ENCODE data around the gene PRPF19.
"Not testable (repeated sequence)": the region's sequence is repeated elsewhere in the genome, so short reads cannot be mapped to it uniquely, and the experiment has no call there.

The PRPF19 gene

DNA sequence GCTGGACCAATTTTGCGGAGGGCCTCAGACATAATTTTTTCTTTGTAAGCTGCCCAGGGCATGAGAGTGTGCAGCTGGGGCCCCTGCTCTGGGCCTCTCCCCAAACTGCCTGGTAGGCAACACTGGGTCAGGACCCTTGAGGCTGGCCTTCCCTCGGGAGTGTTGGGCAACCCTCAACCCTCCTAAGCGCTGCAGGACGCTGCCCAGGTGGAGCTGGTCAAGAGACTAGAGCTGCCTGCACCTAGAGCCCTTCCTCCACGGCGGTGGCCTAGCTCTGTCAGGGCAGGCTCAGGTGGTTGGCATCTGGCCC lies 17.4 kb upstream of the PRPF19 start:
- DNase-seq (ENCODE audit: low read depth, low spot score): no peak

DNA sequence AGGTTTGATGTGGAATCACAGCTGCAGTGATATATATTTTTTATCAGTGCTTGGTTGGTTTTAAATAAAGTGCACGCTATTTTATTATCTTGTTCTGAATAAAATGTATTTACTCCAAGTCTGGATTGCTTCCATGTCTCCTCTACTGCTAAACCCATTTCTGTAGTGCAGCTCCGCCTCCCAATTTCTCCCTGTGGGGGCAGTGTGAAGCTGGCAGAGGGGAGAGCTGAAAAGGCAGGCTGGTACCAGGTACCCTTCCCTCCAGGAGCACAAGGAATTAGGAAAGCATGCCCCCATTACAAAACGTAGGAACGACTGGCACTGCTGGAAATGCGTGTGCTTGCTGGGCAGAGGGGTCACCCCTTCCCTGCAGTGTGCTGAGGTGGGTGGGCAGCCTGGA lies 16.9 kb upstream of the PRPF19 start:
- DNase-seq (ENCODE audit: low read depth, low spot score): no peak

DNA sequence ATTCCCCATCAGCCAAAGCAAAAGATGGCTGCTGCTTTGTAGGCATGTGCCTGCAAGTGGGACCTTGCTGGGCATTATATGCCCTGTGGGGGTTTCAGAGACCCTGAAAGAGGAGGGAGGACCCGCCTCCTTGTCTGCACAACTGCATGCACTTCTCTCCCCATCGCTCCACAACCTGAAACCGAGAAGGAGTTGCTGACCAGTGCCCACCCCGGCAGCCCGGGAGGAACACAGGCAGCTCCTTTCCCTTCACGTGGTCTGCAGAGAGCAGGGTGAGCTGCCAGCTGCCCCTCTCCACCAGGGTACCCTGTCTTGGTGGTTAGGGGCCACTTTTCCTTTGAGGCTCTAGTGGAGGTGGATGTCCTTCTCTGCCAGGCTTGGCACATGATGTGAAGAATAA lies 16.5 kb upstream of the PRPF19 start:
- DNase-seq (ENCODE audit: low read depth, low spot score): no peak

DNA sequence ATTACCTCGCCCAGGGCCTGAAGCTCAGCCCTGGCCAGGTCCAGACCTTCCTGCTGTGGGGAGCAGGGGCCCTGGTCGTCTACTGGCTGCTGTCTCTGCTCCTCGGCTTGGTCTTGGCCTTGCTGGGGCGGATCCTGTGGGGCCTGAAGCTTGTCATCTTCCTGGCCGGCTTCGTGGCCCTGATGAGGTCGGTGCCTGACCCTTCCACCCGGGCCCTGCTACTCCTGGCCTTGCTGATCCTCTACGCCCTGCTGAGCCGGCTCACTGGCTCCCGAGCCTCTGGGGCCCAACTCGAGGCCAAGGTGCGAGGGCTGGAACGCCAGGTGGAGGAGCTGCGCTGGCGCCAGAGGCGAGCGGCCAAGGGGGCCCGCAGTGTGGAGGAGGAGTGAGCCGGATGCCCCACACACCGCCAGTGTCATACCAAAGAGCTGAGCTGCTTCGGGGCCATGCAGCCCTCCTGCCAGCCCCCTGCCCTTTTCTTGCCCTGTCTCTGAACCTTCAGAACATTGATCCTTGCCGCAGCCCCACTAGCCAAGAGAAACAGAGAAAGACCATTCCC lies 15.5 kb upstream of the PRPF19 start:
- DNase-seq (ENCODE audit: low read depth, low spot score): no peak

GRCh38 chr11:60921259-60921658 lies 14.9 kb upstream of the PRPF19 start:
- DNase-seq (ENCODE audit: low read depth, low spot score): no peak

GRCh38 chr11:60919956-60920355 lies 13.6 kb upstream of the PRPF19 start:
- DNase-seq (ENCODE audit: low read depth, low spot score): no peak

DNA sequence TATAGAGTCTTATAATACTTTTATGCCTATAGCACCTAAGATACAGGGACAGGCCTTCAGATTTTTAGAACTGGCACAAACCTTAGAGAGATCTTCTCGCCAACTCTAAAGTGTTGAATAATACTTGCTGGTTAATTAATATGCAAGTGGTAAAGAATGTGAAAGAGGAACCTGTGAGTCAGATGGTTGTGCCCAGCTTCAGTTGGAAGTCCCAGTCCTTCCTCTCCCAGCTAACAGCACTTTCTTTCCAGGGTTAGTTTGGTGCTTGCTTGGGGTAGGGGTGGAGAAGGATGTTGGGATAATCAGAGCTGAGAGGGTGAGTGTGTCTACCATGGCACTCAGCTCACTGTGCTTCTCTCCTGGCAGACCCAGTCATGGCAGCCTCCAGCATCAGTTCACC lies 12.9 kb upstream of the PRPF19 start:
- DNase-seq (ENCODE audit: low read depth, low spot score): no peak

DNA sequence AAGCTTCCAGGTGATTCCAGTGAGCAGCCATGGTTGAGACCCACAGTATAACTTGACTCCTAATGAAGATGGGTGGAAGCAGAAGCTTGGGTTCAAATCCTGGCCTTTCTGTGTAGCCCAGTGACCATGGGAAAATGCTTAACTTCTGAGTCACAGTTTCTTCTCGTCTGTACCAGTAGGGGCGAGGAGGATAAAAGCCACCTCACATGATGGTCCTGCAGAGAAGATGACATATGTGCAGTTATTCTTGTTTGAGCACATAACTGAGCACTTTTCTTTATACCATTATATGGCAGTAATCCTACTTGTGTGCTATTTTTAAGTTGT lies 12.5 kb upstream of the PRPF19 start:
- DNase-seq (ENCODE audit: low read depth, low spot score): no peak

DNA sequence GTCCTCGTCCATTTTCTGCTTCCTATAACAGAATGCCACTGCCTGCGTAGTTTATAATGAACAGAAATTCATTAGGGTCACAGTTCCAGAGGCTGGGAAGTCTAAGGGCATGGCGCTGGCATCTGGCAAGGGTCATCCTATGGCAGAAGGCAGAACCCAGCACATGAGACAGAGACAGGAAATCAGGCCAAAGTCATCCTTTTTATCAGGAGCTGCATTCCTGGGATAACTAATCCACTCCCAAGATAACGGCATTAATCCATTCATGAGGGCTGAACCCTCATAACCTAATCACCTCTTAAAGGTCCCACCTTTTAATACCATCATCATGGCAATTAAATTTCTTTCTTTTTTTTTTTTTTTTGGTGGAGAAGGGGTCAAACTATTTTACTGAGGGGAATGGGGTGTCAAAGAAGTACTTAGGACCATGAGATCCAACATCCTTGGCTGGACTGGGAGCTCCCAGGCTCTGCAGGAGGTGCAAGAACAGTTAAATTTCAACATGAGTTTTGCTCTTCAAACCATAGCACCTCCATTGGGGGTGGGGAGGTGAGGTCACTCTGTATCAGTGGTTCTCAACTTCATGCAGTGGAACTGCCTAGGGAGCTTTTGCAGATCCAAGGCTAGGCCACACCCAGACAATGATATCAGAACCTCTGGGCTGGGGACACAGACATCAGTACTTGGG lies 12.0 kb upstream of the PRPF19 start:
- no peak for DNase-seq (ENCODE audit: low read depth, low spot score)

DNA sequence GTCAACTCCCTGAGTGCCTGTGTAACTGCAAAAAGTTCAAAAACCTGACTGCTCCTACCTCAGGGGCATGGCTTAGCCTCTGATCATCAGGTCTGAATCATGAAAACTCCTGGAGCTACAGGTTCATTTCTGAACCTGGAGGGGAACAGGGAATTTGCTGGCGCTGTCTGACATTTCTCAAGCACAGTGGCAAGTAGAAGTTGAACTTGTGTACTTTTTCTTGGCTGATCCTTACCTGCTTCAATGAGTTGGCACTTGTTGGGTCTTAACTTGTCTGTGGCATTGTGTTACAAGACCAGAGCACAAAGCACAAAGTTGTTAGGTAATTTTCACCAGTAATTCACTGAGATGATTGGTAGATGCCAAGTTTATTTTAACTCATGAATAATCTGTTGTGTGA lies 10.9 kb upstream of the PRPF19 start:
- no peak for DNase-seq (ENCODE audit: low read depth, low spot score)

DNA sequence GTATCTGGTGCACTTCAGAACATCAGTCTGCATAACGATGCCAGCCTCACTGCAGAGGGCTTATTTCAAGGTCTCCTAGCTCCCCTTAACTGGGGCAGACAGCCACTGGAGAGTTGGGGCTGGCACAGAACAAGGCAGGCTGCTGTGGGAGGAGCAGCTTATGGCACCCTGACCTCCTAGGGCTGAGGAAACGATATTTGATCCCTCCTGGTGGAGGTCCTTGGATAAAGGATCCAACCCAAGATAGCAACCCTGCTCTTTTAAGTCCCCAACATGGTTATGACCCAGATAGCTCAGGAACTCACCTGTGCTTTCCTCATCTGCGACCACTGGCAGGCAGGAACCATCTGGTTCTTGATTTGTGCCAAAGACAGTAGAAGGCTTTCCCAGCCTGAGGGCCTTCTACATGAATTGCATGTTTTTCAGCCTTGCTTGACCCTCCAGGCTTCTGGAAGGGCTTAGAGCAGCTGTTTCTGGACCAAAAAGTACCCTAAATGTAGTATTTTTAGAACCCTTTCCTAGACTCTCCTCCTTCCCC lies 10.4 kb upstream of the PRPF19 start:
- DNase-seq (ENCODE audit: low read depth, low spot score): no peak

DNA sequence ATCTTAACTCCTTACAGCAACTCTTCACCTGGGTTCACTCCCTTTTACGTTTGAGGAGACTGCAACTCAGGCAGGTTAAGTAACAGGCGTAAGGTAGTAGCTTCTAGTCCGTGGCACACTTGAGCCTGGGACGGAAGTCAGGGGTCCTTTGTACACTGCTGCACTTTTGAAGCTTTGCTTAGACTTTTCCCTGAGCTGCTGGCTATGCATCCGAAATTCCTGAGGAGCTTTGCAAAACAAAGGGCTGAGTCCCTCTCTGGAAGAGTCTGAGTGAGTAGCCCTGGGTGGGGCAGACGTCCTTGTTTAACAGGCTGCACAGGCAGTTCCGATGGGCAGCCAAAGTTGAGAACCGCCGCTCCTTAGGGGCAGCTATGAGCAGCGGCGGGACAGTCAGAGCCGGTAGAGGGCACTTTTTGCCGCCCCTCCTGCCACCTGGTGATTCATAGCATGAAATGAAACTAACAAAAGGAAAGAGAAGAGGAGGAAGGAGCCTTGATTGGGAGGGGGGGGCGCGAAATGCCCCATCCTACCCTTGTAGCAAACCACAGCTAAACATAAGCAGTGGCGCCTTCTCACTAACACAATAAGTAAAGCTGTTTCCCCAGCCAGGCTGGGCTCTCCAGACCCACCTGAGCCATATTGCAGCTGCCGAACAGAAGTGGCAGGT lies 9.0 kb upstream of the PRPF19 start:
- DNase-seq (ENCODE audit: low read depth, low spot score): no peak

DNA sequence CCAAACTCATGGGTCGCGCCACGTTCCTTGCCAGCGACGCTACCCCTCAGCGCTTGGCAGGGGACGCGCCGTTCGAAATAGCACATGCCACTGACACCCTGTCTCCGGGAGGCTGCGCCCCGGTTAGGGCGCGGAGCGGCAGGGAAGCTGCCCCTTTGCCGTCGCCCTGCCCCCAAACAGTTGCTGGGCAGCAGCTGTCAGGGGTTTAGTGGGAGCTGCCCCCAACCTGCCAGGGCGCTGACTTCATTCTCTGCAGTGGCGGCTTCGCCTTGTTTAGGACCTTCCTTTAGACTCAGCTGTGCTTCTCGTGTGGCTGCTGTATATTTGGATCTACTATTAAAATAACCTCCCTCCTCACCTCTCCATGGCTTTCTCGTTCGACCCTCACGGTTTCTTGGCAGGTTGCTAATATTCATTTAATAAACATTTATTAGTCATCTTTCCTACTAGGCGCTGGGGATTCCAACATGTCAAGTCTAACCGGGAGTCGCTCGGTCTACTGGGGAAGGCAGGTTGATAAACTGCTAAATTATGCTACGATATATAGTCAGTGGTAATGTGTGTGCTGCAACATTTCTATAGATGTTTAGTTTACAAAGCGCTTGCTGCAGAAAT lies 8.4 kb upstream of the PRPF19 start:
- no peak for DNase-seq (ENCODE audit: low read depth, low spot score)

DNA sequence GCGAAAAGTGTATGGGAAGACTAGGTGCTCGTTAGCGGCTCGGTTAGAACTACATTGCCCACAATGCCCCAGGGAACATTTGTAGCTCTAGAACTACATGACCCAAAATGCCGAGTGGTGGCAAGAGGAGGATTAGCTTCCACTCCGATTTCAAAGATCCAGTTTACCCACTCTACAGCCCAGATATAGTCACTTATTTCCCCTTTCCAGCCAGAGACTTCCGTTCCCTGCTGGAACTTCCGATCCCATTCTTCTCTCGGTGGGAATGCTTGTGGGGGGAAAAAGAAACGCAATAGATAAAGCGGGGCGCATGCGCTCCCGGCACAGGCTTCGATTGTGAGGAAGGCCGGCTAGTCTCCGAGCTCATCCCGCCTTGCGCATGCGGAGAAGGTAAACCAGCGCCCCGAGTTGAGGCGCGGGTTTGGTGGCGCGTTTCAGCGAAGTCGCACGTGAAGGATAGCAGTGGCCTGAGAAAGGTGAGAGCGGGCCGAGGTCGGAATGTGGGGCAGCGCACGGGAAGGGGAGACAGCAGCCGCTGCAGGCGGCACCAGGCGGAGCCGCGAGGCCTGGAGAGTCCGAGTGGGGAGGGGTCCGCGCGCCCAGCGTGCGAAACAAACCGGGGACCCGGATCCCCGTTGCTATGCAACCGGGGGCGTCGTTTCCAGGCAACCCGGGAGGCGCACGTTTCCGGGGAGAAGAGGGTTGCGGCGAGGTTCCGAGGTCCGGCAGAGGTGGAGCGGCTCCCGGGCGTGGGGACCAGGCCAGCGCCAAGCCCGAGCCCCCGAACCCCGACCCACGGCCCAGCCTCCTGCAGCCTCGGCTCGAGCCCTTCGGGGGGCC lies 7.6 kb upstream of the PRPF19 start, which contains the start of gene TMEM109:
Gene TMEM109, plus strand, starts transcription at position 366 of the 840 bp plus-strand sequence. CDS start 5,536 bp downstream, outside the sequence.
- peak; percentile 80 for DNase-seq (ENCODE audit: low read depth, low spot score)

GRCh38 chr11:60912851-60913528 lies 6.6 kb upstream of the PRPF19 start:
- no peak for DNase-seq (ENCODE audit: low read depth, low spot score)

DNA sequence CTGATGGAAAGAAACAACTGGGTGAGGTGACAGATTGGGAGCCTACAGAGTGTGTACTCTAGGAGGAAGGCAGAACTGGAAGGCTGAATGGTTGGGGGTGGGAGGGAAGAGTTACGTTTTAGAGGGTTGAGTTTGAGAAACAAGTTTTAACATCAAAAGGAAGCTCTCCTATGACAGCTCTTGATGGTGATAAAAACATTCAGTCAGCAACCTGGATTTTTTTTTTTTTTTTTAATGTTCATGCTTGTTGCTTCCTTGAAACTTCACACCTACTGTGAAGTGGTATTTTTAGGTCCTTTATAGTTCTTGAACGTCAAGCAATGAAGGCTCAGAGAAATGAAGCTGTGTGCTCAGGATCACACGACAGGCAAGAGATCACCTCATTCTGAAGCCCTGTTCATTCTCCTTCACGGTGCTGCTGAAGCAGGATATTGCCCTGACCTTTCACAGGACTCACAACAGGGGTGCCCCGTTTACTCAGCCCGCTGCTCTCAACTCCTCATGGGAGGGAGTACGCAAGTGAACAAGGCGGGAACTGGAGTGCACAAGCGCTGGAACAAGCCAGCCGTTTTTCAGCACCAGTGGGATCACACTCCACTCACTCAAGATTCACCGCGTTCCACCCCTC lies 6.0 kb upstream of the PRPF19 start:
- DNase-seq (ENCODE audit: low read depth, low spot score): peak; percentile 87

DNA sequence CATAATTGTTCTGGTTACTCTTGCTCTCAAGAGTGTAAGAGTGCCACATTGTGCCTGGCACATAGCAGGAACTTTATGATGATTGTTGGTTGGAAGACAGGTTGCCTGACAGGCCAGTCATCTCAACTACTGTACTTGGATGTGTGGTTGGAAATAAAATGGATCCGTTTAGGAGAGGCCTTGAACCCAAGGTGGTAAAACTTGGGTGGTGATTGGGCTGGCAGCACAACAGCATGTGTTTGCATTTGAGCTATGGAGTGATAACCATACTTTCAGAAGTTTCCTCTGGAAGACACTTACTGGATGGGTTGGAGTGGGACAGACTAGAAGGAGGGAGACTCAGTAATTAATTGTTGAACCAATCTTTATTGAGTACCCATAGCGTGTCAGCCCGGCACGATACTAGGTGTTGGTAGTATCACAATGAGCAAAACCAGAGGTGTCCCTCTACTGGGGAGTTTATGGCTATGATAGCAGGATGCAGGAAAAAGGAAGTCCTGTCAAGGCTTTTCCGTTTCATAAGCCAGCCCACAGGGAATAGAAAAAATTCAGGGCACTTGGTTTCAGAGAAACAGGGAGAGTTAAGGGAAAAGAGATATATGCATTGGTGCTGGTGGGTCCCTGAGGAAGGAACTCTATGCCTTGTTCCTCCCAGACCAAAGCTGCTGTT lies 4.5 kb upstream of the PRPF19 start:
- DNase-seq (ENCODE audit: low read depth, low spot score): no peak

GRCh38 chr11:60910281-60910687 lies 3.9 kb upstream of the PRPF19 start:
- no peak for DNase-seq (ENCODE audit: low read depth, low spot score)

DNA sequence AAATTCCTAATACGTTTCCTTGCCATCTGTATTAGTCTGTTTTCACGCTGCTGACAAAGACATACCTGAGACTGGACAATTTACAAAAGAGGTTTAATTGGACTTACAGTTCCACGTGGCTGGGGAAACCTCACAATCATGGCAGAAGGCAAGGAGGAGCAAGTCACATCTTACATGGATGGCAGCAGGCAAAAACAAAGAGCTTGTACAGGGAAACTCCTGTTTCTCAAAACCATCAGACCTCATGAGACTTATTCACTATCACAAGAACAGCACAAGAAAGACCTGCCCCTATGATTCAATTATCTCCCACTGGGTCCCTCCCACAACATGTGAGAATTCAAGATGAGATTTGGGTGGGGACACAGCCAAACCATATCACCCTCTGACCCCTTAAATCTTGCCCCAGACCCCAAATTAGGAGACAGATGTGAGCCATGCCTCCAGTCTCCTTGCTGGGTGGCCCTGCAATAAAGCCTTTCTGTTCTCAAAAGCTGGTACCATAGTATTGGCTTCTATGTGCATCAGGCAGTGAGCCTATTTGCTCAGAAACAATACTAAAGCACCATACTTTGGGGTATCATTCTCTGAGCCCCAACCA lies 3.4 kb upstream of the PRPF19 start:
- DNase-seq (ENCODE audit: low read depth, low spot score): not testable (repeated sequence)

DNA sequence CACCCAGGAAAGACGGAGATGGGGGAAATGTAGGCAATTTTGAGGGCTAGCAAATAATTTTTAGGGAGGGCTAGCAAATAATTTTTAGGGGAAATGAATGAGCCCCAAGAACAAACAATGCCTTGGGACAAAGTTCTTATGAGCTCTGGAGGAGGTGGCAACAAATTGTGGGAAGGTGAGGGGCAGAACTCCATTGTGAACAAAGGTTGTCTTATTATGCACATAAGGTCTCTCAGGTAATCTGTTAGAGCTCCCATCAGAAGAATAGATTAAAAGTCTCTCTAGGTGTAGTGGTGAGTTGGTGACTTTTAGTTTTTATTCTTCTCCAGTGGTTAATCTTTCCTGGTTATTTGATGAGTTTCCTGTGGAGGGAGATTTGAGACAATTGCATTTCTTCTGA lies 2.4 kb upstream of the PRPF19 start:
- DNase-seq (ENCODE audit: low read depth, low spot score): no peak
